Hippocampal formation (tissue), 2 donors: Measurements from ENCODE around the gene CHPF2.
A peak's percentile ranks its signal among the peaks of the same experiment; 100 is the strongest.

Source experiments
- DNase-seq, 2 donors: peaks; one replicate each; lab custom pipeline; 2025; lab: John Stamatoyannopoulos, UW

Gene CHPF2

DNA sequence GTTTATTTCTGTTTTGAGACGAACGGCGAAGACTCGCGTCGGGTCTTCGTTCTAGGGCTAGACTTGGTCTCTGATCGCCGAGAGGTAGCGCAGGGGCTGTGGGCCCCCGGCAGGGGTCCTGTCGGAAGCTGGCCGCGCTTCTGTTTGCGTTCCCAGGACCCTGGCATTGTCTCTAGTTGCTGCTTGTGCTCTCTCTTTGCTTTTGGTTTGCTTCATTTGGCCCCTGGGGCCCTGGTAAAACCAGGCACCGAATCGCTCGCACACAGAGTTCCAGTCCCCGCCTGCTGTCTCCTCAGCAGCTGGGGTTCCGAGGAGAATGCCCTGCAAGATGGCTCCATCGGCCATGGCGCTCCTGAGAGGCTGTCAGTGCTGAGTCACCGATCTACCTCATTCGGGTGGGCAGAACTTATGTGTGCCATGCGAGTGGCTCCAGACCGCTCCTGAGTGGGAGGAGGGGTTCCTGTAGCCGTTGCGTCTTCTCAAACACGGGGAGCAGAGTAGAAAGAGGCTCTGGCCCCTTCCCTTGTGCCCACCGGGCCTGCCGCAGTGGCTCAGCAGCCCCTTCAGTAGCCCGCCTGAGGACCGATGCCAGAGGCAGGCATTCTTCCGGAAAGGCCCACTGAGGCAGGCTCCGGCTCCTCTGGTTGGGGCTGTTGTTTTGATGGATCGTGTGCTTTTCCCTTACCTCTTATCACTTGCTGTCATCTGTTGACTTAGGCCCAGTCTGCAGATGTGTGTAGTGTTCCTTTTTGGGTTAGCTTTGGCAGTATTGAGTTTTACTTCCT is 826 bp downstream of the CHPF2 start:
- peak in 1 of 2 donors; percentile 29 for DNase-seq

DNA sequence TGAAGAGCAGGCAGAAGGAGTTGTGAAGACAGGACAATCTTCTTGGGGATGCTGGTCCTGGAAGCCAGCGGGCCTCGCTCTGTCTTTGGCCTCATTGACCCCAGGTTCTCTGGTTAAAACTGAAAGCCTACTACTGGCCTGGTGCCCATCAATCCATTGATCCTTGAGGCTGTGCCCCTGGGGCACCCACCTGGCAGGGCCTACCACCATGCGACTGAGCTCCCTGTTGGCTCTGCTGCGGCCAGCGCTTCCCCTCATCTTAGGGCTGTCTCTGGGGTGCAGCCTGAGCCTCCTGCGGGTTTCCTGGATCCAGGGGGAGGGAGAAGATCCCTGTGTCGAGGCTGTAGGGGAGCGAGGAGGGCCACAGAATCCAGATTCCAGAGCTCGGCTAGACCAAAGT is 1.5 kb downstream of the CHPF2 start:
- no peak for DNase-seq

DNA sequence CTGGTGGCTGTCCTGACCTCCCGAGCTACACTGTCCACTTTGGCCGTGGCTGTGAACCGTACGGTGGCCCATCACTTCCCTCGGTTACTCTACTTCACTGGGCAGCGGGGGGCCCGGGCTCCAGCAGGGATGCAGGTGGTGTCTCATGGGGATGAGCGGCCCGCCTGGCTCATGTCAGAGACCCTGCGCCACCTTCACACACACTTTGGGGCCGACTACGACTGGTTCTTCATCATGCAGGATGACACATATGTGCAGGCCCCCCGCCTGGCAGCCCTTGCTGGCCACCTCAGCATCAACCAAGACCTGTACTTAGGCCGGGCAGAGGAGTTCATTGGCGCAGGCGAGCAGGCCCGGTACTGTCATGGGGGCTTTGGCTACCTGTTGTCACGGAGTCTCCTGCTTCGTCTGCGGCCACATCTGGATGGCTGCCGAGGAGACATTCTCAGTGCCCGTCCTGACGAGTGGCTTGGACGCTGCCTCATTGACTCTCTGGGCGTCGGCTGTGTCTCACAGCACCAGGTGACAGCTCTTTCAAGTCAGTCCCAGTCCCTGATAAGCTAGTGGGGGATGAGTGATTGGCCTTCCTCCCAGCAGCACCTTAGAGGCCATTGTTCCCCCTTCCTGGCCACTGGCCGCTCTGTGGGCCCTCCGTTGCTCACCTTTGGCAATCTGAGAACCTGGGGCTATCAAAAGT is 3.0 kb downstream of the CHPF2 start:
- DNase-seq, result no peak

DNA sequence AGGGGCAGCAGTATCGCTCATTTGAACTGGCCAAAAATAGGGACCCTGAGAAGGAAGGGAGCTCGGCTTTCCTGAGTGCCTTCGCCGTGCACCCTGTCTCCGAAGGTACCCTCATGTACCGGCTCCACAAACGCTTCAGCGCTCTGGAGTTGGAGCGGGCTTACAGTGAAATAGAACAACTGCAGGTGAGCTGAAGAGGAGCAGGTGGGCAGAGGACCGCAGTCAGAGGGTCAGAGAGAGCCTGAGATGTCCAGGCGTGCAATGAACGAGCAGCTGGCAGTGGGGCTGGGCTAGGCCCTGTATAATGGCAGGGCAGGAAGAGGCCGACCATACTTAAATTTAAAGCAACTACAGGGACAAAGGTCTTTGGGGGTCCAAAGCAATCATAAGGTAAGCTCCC is 4.1 kb downstream of the CHPF2 start:
- no peak for DNase-seq

DNA sequence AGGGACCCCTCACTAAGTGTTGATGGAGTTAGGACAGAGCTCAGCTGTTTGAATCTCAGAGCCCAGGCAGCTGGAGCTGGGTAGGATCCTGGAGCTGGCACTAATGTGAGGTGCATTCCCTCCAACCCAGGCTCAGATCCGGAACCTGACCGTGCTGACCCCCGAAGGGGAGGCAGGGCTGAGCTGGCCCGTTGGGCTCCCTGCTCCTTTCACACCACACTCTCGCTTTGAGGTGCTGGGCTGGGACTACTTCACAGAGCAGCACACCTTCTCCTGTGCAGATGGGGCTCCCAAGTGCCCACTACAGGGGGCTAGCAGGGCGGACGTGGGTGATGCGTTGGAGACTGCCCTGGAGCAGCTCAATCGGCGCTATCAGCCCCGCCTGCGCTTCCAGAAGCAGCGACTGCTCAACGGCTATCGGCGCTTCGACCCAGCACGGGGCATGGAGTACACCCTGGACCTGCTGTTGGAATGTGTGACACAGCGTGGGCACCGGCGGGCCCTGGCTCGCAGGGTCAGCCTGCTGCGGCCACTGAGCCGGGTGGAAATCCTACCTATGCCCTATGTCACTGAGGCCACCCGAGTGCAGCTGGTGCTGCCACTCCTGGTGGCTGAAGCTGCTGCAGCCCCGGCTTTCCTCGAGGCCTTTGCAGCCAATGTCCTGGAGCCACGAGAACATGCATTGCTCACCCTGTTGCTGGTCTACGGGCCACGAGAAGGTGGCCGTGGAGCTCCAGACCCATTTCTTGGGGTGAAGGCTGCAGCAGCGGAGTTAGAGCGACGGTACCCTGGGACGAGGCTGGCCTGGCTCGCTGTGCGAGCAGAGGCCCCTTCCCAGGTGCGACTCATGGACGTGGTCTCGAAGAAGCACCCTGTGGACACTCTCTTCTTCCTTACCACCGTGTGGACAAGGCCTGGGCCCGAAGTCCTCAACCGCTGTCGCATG is 5.2 kb downstream of the CHPF2 start:
- DNase-seq, result no peak

DNA sequence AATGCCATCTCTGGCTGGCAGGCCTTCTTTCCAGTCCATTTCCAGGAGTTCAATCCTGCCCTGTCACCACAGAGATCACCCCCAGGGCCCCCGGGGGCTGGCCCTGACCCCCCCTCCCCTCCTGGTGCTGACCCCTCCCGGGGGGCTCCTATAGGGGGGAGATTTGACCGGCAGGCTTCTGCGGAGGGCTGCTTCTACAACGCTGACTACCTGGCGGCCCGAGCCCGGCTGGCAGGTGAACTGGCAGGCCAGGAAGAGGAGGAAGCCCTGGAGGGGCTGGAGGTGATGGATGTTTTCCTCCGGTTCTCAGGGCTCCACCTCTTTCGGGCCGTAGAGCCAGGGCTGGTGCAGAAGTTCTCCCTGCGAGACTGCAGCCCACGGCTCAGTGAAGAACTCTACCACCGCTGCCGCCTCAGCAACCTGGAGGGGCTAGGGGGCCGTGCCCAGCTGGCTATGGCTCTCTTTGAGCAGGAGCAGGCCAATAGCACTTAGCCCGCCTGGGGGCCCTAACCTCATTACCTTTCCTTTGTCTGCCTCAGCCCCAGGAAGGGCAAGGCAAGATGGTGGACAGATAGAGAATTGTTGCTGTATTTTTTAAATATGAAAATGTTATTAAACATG is 6.0 kb downstream of the CHPF2 start:
- no peak for DNase-seq

DNA sequence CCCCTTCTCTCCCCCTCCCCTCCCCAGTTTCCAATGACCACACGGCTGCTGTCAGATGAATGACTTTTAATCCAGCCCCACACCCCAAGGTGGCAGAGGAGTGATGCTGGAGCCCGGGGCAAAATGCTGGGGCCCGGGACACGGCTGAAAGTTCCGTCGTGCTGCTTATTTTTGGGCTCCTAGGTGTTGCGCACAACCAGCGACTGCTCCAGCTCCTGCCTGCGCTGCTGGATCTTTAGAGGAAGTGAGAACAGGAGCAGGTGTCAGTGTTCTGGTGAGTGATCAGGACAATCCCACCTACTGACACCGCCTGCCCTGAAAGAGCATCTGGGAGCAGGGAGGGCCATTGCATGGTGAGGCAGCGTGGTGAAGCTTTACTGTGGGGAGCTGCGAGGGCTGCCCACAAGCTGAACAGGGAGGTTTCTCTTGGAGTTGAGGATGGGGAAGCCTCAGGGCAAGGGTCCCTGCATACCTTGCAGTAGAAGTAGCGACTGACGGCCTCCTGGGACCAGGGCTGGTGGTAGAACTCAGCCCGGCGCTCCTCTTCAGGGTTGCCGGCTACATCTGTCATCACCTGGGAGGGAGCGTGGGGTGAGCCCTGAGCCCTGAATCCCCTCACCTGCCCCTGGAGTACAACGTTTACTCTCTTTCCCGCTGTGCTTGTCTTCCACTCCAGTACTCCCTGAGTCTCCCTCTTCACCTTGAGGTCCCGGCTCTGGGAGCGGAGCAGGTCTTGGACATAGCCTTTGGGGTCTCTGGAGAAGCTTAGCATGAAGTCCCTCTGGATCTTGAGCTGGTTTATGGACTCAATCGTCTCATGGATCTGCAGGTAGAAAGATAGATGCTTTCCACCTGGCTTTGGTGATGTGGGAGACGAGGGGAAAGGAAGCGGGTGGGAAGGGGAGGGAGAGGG is 6.9 kb downstream of the CHPF2 start:
- DNase-seq, result no peak

DNA sequence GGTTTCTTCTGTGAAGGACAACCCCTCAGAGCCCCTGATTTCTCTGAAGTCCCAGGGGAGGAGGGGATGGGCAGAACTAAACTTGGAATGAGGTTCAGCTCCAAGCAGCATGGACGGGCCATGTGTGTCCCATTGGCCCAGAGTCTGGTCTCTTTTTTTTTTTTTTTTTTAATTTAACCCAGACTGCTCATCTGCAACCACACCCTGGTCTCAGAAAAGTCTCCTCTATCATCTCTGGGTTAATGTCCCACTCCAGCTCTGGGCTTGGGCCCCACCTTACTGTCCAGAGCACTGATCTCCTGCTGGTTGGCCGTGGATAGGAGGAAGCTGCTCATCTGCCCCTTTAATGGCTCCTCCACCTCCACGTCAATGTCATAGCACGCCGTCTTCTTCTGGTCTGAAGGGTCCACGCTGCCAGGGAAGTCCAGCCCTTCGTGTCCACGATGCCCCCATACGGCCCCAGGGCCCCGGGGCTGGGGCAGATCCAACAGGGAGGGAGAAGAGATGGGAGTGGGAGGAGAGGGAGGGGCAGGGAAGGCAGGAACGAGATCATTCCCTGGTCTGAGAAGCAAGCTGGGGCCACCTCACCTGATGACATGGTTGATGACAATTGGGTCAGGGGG is 7.7 kb downstream of the CHPF2 start:
- DNase-seq, result no peak

DNA sequence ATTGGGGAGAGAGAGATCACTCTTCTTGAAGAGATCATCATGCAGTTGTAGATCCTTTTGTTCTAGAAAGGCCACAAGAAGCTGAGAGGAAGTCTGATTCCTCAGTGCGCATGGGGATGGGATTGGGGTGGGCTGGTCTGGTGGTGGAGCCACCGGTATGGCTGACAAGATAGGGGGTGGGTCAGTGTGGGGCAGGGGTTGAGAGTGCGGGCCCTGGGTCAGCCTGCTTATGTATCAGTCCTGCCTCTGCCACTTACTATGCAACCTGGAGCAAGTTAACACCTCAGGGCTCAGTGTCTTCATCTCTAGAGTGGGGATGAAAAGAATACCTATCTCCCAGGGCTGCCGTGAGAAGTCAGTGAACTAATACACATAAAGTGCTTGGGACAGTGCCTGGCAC is 8.3 kb downstream of the CHPF2 start:
- no peak for DNase-seq

DNA sequence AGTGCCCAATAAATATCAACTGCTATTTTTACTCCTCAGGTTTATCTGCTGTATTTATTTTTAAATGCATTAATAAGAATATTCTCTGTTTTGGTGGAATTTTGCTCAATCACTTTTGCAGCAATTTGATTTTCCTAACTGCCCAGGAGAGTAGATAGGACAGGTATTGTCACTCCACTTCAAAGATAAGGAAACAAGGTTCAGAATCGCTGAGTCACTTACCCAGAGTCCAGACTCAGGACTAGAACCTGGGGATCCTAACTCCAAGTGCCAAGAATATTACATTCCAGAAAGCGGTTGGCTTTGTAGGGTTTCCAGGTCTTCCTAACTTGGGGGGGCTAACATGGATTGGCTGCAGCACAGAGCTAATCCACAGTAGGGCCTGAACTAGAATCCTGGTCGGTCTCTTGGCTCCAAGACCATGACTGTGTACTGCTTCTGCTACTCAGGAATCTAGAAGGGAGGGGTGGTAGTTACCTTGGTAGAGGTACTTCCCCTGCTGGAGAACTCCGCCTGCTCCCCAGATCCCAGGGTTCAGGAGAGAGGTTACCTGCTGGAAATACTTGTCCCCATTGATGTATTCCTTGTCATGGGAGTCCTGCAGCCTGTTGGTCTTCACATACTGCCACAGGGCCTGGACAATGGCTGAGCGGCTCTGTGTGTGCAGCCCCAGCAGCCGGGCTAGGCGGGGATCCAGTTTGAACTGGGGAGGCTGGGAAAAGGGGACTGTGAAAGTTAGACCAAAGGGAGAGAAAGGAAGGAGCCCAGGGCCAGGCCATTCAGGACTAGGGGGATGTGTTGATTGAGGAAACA is 8.9 kb downstream of the CHPF2 start:
- DNase-seq, result no peak

DNA sequence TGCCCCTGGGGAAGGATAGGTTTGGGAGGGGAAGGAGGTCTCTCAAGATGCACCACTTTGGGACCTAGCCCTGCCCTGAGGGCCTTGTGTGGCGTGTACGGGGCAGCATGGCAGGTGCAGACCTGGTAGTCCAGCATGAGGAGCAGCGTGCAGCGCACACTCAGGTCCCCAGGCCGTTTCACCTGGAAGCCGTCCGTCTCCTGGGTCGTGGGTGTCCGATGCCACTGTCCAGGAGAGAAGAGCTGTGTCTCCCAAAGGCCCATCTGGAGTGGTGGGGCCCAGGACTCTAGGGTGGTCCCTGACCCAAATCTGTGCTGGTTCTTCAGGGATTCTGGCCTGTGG is 9.4 kb downstream of the CHPF2 start:
- no peak for DNase-seq

DNA sequence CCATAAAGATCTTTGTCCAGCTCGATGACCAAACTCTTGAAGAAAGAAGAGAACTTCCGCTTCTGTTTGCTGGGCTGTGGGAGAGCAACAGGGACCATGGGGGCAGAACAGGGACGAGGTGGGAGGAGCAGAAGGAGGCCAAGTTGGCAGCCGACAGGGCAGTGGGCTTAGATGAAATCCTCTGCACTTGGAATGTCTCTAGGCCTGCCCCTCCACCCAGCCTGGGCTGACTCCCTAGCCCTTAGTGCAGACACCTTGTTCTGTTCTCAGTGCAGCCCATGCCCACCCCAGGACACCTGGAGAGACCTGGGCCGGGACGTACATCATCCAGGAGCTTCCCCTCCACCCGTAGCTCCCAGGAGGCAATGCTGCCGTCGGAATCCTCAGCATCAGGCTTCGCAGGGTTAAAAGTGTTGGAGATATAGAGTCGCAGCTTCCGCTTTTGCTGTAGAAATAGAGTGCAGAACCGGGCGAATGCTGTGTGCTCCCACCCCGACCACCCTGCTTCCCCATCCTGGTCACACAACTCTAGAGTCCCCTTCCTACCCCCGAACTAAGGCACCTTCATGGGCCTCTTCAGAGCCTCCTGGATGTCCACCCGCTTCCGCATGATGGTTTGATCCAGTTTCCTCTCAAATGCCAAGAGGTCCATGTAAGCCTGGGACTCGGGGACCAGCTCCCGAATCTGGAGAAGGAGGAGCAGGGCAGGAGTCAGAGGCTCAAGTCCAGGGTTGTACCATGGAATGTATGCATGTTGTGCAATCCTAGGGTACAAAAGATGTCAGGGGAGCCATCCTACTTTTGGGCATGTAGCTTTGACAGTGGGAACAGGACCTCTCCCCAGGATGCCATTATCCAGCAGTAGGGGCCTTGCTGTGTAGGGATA is 10.1 kb downstream of the CHPF2 start:
- DNase-seq, result no peak

DNA sequence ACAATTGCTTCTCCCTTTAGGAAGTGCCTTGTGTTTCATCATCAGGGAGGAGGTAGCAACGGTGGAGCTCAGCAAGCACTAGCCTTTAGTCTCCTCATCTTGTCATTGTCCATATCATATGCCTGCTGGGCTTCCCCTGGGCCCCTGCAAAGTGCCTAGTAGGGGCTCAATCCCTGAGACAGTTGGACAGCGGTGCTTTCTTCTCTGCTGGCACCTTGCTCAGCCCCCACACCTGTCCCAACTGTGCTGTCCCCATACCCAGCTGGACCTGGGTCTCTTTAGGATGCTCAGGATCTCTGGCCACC is 10.7 kb downstream of the CHPF2 start:
- DNase-seq, result no peak

DNA sequence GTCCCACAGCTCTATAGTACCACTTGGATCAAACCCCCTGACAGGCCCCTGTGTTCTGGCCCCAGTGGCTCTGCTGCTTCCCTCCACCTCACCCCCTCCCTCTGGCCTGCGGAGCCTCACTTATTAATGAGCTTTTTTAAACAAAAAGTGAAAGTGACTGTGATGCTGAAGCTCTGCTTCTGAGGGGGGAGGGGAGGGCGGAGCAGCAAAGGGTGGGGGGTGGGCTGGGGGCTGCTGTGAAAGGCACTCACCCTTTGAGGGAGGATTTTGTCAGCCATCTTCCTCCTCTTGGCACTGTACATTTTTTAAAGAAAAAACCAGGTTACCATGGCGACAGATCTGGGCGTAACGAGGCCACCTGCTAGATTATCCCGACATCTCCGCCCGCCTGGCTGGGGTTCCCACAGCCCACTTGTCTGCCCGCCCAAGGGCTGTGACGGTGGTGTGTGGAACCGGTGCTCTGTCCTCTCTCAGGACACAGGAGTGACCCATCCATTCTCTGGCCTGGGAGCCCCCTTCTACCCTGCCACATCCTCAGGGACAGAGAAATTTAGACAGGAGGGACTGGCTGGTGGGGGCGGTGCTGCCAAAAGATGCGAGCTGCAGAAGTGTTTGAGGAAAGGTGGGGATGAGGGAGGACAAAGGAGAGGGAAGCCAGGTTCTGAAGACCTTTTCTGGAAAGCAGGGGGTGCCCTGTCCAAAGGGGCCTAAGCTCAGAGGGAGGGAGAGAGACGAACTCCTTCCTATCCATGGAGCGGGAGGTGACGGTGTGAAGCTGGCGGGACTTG is 11.3 kb downstream of the CHPF2 start:
- DNase-seq, result no peak

DNA sequence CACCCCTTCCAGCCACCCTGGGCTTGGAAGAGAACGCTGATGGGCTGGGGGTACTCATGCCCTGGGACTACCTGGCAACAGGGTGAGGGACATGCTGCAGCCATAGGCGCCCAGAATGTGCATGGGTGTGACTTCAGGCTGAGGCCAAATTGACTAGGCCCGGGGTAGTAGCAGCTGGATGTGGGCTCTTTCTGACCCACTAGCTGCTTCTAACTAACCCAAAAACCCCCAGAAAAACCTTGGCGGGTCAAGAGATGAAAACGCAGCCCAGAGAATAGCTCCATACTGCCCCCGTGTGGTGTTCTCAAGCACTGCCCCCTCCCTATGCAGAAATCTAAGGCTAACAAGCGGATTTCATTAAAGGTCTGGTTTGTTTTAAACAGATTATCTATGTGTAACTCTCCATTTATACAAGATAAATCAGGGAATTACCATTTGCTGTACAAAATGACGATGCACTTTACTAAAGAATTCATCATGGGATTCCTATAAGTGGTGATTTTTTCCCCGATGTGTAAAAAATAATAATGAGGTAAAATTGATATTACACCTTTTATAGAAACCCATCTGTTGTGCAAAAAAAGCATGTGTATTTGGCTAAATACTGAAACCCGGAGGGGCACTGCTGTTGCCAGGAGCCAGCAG is 12.0 kb downstream of the CHPF2 start:
- peak; percentile 20 to 35 for DNase-seq

DNA sequence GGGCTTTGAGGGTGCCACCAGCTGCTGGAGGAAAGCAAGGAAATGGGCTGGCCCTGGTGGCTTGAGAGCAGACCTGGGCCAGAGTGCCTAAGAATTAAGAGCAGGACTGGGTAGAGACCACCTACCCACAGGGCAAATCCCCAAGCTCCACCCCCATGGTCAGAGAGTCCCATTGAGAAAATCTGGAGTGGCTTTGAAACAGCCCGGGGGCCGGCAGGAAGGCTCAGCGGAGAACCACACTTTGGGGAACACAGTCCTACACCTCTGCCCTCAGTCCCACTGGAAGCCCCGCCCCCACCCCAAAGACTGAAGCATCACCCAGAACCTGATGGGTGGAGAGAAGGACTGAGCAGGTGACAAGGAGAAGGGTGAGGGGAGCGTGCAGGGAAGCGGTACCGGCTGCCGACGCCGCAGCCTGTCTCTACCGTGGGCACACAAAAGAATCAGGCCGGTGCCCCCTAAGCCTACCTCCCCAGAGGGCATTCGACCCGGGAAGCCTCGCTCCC is 12.6 kb downstream of the CHPF2 start:
- DNase-seq, result no peak

DNA sequence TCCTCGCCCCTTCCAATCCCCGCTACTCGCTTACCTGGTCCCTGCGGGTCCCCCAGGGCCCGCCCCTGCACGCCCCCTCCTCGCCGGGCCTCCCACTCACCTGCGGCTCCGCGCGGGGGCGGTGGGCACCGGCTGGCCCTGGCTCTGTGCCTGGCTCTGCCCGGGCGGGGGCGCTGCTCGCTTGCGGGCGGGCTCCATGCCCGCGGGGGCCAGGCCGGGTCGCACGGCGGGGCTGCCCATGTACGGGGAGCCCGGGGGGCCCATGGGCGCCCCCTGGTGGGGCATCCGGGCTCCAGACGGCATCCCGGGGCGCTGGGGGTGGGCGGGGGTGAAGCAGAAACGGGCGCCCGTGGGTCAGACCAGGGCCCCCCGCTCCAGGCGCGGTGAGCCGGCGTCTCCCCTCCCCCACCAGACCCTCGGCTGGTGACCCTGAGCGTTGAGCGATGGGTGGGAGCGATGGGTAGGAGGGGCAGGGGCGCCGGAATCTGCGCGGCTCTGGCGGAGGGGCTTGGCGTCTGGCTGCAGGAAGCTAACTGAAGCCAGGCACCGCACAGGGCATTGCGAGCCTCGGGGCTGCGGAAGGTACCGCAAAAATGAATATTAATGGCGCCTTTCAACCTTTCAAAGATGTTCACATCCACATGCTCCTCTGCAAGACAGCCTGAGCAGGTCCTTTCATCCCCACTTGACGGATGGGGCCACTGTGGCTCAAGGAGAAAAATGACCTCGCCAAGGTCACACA is 13.2 kb downstream of the CHPF2 start:
- no peak for DNase-seq
